Peyer's patch (tissue), 4 donors: ENCODE measurements around the gene KAZN.

Experiments used
- POLR2A ChIP-seq, 2 donors: fragments of 450-650 bp; IDR thresholded peaks; one replicate each; pipeline ENCODE4 v1.5.1; 2017; ENCODE audit warnings: antibody characterized with exemption in 2 of 2, mild to moderate bottlenecking in 2 of 2, moderate library complexity in 2 of 2
- TF ChIP-seq, protein P1 (sequence below), 6 experiments: fragments of 450-650 bp in 4 of 6; fragments of 200-600 bp in 2 of 6; sonication (generic) in 1 of 6; IDR thresholded peaks; one replicate each; pipeline ENCODE4 v1.5.1; 2017 to 2019; ENCODE audit warnings: antibody characterized with exemption in 6 of 6, mild to moderate bottlenecking in 3 of 6, moderate library complexity in 1 of 6

DNA sequence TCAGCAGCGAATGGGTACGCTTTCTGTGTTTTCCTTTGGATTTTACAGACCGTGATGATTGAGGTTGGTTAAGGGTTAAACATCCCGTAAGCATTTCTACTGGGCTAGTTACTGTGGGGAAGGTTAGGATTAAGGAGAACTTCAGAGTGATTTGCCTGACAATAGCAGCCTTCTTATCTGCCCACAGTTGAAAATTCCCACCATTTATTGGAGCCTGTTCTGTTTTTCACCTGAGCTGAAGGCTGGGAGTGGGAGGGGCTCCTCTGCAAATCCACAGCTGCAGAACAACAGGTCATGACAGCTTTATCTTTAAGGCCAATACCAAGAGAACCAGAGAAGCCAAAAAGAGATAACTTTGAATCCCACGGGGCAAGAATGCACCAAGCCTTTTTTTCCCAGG, 168.6 kb downstream of the KAZN start:
- TF ChIP-seq, protein P1, sequence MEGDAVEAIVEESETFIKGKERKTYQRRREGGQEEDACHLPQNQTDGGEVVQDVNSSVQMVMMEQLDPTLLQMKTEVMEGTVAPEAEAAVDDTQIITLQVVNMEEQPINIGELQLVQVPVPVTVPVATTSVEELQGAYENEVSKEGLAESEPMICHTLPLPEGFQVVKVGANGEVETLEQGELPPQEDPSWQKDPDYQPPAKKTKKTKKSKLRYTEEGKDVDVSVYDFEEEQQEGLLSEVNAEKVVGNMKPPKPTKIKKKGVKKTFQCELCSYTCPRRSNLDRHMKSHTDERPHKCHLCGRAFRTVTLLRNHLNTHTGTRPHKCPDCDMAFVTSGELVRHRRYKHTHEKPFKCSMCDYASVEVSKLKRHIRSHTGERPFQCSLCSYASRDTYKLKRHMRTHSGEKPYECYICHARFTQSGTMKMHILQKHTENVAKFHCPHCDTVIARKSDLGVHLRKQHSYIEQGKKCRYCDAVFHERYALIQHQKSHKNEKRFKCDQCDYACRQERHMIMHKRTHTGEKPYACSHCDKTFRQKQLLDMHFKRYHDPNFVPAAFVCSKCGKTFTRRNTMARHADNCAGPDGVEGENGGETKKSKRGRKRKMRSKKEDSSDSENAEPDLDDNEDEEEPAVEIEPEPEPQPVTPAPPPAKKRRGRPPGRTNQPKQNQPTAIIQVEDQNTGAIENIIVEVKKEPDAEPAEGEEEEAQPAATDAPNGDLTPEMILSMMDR (IDR thresholded peaks at IDR 0.05): no peak
- TF ChIP-seq POLR2A (IDR thresholded peaks at IDR 0.05): no peak
